ENCODE results near the gene FAM193A.
"Not testable (repeated sequence)": the region's sequence is repeated elsewhere in the genome, so short reads cannot be mapped to it uniquely, and the experiment has no call there.

FAM193A gene

DNA sequence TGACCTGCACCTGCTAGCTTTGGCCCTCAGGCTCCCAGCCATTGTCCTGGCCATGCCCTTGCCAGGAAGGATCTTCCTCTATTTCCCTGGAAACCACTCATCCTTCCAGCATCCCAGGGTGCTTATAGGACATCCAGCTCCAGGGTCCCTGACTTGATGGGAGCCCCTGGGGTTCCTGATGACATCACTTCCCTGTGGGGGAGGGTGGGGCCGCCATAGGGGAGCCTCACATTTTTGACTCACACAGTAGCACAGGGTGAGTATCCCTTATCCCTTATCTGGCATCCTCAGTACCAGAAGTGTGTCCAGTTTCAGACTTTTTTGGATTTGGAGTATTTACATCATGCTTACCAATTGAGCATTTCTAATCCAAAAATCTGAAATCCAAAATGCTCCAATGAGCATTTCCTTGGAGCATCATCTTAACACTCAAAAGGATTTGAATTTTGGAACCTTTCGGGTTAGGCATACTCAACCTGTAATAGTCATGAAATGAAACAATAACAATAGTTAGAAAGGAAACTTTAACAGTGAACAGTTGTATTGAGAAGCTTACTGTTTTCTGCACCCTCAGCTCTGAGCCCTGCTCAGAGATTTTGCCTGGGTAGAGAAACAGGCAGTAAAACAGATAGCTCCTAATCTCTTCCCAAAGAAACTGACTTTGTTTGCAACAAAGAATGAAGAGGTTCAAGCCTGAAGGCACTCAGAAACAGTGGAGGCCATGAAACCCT, 197.6 kb downstream of the FAM193A start:
- DNase-seq = no peak

DNA sequence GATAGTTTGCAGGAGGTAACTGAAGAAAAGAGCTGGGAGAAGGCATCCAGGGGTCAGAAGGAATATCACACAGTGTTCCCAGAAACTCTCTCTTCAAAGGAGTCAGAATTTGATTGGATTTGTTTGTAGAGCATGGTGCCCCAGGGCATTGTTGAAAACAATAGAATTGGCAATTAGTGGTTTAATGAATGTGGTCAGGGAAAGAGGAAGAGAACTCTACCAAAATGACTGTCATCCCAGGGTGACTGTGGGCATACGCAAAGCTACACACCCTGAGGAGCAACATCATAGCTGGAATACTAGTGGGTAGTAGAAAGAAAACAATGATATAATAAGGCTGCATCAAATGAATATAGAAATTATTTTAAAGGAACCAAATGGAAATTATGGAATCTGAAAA, 198.2 kb downstream of the FAM193A start:
- DNase-seq = no peak

DNA sequence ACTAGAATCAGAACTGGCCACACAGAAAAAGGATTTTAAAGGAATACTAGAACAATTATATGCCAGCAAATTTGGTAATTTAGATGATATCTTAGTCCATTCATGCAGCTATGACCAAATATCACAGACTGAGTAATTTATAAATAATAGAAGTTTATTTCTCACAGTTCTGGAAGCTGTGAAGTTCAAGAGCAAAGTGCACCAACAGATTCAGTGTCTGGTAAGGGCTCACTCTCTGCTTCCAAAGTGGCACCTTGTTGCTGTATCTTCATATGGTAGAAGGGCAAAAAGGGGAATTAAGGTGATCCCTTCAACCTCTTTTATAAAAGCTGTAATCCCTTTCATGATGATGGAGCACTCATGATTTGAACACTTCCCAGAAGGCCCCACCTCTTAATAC, 199.4 kb downstream of the FAM193A start:
- DNase-seq = no peak

DNA sequence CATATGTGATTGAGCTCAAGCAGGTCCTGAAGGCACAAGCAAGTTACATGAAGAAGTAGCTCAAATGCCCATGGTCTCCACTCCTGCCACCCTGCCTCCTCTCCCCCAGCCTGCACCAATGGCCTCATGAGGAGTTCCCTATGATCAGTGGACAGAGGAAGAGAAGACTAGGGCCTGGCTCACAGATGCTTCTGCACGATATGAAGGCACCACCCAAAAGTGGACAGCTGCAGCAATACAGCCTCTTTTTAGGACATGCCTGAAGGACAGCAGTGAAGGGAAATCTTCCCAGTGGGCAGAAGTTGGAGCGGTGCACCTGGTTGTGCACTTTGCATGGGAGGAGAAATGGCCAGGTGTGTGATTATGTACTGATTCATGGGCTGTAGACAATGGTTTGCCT, 201.8 kb downstream of the FAM193A start:
- DNase-seq = not testable (repeated sequence)

DNA sequence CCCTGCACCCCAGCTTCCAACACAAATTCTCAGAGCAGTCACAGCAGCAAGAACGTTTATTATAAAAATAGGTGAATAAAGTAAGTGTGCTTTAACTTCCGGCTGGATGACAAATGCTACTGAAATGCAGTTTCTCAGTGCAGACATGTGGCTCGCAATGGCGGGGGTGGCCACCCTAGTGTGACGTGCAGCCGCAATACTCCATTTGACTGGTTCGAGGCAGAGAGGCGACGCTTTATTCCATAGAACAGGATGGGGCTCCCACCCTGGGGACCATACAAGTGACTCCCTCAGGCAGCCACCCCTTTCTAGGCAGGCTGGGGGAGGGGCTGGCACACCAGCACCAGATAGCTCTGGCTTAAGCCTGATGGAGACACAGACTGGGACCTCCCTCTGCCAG, 205.2 kb downstream of the FAM193A start:
- no peak for DNase-seq

DNA sequence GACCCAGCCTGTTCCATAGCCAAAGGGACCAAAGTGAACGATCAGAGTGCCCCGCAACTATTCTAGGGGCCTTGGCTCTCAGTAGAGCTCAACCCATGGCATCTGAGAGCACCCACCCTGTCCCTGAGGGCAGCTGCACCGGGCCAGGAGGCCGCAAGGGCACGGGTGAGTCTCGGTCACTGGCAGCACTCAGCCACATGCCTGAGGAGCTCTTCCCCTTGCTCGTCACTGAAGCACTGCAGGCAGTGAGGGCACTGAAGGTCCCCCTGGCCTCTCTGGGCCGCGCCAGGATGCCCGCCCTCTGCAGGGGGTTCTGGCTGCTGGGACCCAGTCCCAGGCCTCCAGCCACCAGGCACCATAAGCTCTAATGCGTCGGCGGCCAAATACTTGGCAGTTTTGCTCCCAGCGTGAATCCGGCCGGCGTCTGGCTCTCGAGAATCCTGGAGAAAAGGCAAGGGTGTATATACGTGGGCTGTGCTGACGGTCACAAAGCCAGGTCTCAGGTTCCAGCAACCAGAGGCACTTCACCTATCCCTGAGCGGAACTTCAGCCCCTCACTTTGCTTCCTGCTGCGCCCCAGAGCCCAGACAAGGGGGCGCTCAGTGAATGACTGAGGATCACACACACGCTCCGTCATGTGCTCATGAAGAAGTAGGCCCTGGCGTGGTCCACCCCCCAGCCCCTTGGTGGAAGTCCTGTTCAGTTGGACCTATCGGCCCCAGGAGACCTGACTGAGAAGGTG, 205.8 kb downstream of the FAM193A start:
- no peak for DNase-seq

DNA sequence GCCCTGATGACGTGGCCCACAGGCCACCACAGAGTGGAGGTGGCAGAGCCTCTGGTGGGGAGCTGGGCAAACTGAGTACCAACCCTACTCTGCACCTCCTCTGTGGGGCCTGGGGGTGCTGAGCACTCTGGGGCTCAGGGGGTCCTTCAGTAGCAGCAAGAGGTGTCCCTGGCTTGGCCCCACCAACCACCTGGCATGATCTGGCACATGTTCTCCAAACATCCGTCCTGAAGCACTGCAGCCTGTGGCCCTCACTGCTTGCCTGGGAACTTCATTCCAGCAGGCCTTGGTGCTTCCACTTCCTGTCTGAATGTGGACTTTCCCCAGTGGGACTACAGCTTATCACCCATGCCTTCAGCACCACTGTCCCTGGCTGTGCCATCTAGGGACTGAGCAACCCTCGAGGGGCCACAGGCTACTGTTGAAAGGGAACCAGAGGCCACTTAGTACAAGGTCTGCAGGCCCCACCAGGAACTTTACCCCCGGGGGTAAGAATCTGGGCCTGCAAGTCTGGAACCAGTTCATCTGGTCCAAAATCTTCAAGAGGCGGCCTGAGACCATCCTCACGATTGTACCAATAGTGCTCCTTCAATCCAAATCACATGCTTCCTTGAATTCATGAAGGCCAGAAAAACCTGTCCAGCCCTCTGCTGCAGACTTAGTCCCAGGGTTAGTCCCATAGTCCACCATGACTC, 206.5 kb downstream of the FAM193A start:
- DNase-seq = no peak

DNA sequence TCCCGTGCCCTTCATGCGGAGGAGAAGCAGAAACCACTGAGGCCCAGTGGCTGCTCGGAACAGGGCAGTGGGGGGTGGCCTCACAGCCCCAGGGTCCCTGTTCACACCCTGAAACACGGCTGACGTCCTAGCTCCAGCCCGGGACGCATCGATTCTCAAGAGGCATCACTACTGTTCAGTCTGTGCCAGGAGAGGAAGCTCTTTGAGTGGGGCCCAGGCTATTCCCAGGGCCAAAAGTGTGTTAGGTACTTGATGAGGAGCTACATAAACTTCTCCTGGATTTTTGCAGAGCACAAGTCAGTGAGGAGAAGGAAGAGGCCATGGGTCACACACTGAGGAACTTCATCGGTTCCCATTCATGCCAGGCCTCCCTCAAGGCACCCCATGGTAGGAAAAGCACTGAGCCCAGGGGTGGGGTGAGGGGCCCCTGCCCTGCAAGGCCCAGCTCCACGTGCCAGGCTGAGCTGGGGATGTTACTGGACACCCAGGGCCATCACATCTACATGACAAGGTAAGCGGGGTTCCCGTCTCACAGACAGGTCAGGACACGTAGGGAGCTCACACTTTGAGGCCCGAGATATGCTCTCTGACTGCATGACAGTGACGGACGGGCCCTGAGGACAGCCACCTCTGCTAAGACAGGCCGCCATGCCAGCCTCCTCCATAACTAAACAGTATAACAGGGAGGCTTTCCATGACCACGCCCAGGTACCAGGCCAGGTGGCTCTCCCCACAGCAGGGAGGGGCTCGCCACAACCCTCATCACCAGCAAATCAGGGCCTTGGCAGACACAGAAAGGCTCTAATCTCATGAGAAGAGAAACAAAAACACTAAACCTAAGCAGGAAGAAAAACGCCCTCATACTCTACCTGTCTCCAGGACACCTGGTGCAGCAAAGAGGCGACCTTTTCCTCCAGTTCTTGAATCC, 207.3 kb downstream of the FAM193A start:
- DNase-seq = no peak

DNA sequence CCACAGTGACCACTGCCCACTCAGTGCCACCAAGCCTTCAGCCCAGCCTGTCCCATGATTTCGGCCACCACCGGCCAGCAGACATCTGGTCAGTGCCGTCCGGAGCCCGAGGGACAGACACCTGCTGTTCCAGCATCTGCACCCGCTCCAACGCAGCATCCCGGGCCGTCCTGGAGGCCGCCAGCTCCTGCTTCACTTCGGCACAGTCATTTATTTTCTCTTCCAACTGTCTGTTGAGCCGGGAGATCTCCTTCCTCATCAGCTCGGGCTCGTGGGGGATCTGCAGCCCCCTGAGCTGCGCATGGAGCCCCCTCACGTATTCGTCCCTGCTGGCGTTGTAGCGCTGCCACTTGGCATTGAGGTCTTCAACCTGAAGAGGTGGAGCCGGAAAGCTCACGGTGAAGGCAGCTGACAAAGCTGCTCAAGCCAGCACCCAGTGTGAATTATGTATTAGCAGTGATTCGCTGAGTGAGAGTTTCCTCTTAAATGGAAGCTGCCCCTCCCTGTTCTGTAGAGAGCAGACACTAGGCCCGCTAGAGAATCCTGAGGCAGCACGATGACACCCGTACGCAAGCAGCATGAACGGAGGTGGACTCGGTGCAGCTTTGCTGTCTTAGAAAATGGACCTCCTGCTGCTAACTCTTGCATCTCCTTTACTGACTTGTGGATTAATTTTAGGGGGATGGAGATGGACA, 208.3 kb downstream of the FAM193A start:
- DNase-seq = no peak

DNA sequence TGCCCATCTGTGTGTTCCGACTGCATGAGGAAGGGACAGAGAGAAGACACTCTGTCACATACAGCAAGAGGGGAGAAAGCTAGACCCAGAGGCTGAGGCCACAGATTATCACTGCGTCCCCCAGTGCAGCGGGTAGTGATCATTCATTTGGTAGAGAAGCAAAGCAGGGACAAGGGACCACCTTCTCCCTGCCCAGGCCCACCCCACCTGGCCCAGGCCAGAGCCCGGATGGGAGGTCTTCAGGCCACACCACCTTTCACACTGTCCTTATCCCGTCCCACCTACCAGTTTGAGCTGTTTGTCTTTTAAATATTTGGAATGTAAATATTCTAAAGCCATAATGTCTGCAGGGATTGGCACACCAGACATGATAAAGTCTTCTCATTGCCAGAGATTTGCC, 209.1 kb downstream of the FAM193A start:
- no peak for DNase-seq

DNA sequence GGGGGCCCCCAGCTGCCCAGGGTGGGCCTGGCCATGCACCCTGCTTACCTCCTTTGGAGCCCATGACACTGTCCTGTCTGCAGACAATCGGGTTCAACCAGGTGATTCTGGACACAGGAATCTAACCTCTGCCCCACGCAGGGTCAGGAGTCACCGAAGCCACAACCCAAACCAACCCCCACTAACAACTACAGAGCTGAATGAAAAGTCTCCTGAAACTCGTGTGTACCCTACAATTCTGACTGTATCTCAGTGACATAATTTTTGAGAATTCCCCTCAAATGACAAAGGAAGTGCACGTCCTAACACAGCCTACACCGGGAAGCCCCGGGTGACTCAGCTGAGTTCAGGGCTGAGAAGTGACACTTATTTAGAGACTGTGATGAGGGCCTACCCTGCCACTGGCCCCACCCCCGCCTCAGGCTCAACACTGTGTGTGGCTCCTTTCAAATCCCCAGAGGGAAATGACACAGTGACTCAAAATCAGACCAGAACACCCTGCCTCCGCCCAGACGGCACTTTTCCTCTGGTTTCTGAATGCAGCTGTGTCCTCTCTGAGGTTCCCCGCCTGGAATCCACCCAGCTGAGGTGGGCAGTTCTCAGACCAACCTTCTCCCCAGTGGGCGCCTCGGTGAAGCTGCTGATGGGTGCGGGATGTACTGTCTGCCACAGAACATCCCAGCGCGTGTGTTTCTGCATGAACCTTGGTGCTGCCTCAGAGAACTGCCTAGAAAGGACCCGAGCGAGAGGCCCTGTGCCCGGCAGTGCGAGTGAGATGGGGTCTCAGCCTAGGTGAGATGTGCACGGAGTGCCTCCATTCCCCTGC, 209.7 kb downstream of the FAM193A start:
- no peak for DNase-seq

DNA sequence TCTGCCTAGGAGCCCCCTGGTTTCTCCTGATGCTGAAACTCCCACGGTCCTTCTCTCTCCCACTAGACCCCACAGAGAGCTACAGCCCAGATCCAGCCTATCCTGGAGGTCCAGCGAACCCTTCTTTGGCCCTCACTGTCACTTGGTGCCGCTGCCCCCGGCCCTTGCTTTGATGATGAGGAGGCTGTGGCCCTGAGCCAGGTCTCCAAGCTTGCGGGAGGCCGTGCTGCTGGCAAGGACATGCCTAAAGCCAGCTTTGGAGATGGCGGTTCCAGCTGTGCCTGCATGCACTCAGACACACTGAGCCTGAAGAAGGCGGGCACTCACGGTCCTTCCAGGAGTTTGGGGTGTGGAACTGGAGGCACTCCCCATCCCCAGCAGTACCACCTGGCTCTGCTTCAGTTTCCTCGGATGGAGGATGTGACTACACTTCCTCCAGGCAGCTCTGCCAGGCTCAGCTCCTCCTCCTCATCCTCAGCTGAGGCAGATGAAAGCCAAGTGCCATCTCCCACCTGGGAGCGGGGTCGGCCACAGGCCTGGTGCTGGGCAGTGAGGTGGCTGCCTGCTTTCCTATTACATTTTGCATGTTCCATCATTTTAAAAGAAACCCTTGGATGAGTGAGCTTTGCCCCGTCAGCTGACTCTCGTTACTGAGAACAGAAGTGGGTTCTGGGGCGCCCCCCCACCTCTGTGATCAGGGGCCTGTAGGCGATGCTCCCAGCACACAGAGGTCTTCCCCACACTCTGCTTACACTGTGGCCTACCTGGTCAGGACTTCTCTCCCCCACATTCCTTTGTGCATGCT, 210.6 kb downstream of the FAM193A start:
- no peak for DNase-seq

DNA sequence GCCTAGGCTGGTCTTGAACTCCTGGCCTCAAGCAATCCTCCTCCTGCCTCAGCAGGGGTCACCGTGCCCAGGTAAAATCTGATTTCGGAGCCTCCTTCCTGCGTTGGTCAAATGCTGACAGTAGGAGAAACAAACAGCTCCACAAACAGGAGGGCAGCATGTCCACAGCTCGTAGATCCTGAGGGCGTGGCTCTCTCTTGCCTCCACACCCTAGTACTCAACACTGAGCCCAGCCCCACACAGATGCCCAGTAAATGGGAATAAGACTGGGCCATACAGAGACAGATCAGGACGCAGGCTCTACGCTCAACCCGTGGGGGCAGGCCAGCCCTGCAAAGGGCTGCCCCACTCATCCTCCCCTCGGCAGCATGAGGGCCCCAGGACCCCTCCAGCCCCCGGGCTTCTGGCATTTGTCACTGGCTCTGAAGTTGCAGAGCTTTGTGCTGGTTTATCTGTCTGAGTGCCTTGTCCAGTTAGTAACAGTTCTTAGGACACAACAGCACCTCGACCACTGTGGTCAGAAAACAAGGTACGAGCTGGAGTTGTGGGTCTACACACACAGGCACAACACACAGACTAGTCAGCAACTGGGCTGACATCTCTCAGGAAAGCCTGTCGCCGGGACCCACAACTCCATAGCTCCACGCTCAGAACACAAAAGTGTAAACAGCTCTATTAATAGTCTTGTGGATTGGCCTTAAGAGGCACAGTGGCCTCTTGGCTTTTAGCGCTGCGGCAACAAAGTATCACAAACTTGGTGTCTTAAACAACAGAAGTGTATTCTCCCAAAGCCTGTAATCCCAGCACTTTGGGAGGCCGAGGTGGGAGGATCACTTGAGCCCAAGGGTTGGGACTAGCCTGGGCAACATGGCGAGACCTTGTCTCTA, 214.5 kb downstream of the FAM193A start:
- DNase-seq = no peak

DNA sequence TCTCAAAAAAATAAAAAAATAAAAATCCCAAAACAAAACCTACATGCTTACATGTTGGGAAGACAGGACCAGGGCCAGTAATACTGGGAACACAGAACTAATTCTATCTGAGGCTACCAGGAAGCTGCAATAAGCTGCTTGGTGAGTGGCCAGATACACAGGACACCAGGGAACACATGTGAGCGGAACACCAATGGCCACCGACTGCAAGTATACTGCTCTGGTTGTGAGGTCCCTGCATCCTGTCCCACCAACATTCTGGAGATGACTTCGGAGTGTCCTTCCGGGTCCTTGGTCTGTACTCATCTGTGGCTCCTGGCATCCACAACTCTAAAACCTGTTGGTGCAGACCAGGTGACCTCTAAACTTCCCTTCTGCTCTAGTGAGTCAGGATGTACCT, 217.0 kb downstream of the FAM193A start:
- no peak for DNase-seq

DNA sequence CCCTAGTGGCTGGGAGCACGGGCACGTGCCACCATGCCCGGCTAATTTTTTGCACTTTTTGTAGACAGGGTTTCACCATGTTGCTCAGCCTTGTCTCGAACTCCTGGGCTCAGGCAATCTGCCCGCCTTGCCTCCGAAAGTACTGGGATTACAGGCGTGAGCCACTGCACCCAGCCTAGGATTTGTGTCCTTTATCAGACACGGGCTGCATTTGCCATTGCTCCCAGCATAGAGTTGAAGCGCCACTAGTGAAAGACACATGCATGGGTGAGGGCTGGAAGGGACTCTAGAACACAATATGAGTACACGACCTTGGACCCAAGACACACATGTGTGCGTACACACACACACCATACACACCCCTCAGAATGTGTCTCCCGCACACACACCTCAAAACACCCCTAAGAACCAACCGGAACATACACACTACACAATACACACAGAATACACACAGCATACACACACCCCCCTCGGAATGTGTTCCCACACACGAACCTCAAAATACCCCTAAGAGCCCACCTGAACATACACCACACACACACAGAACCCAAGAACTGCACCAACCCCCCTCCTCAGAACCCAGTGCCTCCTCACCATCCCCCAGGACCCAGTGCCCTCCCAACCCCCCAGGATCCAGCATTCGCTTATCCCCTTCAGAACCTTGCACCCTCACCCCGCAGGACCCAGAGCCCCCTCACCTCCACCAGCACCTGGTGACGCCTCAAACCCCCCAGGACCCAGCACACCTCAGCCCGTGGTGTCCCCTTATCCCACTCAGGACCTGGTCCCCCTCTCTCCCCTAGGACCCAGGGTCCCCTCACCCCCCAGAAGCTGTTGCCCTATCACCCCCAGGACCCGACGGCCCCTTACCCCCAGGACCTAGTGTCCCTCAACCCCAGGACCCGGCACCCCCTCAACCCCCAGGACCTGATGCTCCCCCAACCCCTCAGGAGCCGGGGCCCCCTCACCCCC, 218.7 kb downstream of the FAM193A start:
- no peak for DNase-seq

DNA sequence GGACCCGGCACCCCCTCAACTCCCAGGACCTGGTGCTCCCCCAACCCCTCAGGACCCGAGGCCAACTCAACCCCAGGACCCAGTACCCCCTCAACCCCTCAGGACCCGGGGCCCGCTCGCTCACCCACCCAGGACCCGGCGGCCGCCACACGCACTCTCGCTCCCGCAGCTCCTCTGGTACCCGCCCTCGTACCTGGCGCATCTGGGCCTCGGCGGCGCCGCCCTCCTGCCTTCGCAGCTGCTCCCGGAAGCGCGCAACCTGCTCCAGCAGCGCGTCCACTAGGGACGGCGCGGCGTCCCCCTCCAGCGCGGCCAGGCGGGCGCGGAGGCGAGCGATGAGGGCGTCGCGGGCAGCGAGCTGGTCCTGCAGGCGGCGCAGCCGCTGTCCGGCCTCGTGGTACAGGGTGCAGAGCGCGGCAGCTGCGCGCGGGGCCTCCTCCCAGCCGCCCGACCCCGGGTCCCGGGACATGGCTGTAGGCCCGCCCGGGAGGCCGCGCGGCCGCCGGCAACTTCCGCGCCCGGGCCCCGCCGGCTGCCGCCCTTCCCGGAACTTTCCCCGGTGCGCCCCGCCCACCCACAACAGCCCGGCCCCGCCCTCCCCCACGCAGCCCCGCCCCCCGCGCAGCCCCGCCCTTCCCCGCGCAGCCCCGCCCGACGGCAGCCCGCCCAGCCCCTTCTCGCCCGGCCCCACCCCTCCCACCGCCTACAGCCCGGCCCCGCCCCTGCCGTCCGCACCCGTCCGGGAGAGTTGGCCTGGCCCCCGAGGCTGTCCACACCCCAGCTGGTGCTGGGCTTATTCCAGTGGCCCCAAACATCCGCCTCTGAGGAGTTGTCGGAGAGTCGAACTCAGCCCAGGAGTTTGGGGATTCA, 219.6 kb downstream of the FAM193A start, which contains the start of gene TNIP2:
TSS of gene TNIP2 (minus strand) at position 516 of the 870 bp plus-strand sequence. CDS start at position 469, 47 bp downstream.
- DNase-seq = peak; percentile 2 to 63

All from NCI-H446 (cell line).